ENCODE measurements around the gene TP53I13. TPM values are rescaled to one million over a fixed set of nuclear protein-coding genes. Genes with fewer than 3 reads are reported as not detected.

The TP53I13 gene
- total and polyA plus RNA-seq, 2 of the 13 experiments (the other 11 are each of a cell fraction or from before 2014, with no cell fraction given) = 16.9 to 25.7 TPM

DNA sequence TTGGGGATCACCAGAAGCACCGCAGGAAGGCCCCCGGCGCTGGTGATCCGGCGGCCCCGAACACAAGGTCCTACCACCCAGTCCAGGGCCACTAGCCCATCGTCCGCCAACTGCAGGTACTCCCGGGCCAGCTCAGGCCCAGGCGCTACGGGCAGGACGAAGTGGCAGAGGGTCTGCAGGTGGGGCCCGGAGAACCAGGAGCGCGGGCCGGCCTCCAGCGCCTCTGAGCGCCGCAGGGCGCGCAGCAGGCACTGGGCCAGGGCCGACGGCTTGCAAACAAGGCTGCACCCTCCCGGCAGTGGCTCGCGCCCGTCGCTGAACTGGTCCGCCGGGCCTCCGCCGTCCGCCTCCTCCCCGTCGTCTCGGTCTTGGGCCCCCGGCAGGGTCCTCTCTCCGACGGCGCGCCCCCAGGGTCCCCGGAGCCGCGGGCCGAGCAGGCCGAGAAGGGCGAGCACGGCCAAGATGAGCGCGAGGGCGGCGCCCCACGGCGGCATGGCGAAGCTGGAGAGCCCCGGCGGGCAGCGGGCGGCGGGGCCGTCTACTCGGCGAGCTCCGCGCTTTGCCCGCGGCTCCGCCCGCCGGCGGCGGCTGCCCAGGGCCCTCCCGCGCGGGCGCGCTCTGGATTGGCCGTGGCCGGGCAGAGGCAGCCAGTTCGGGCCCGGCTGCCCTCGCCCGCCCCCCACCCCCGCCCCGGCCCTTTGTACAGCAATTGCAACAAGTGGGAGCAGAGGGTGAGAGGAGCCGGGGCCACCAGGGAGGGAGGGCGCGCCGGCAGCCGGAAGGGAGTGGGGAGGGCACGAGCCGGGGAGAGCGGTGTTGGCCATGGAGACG lies 1.8 kb upstream of the TP53I13 start, which contains the start of gene ABHD15 (continued):
- TF ChIP-seq SNAPC4 (CRISPR knock-in tag; IDR thresholded peaks at IDR 0.05) = 0 out of 2 replicates have a peak, but pooled peaks have one; percentile 17
- TF ChIP-seq, protein P1, sequence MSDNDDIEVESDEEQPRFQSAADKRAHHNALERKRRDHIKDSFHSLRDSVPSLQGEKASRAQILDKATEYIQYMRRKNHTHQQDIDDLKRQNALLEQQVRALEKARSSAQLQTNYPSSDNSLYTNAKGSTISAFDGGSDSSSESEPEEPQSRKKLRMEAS (IDR thresholded peaks at IDR 0.05) = no peak; the same call in 1 of the 2 replicates
- no peak; the same call in 1 of the 2 replicates for TF ChIP-seq HOXD1 (CRISPR knock-in tag; IDR thresholded peaks at IDR 0.05)
- no peak for TF ChIP-seq STAT5B (CRISPR knock-in tag; IDR thresholded peaks at IDR 0.05)
- no peak for TF ChIP-seq ZKSCAN8 (CRISPR knock-in tag; IDR thresholded peaks at IDR 0.05; ENCODE audit: borderline replicate concordance)
- TF ChIP-seq ZMYM4 (CRISPR knock-in tag; IDR thresholded peaks at IDR 0.05) = peak; percentile 12; the same call in 1 of the 2 replicates
- TF ChIP-seq MEIS2 (CRISPR knock-in tag; IDR thresholded peaks at IDR 0.05) = 0 out of 2 replicates have a peak, but pooled peaks have one; percentile 34
- peak; percentile 4; the same call in 1 of the 2 replicates for TF ChIP-seq ZBTB14 (CRISPR knock-in tag; IDR thresholded peaks at IDR 0.05)
- peak; percentile 1; the same call in 1 of the 2 replicates for TF ChIP-seq REPIN1 (CRISPR knock-in tag; IDR thresholded peaks at IDR 0.05; ENCODE audit: borderline replicate concordance, low read depth)
- TF ChIP-seq MTA1 (CRISPR knock-in tag; IDR thresholded peaks at IDR 0.05; ENCODE audit: borderline replicate concordance) = no peak
- TF ChIP-seq ADNP (CRISPR knock-in tag; IDR thresholded peaks at IDR 0.05) = no peak
- TF ChIP-seq KLF16 (CRISPR knock-in tag; IDR thresholded peaks at IDR 0.05) = 0 out of 4 replicates have a peak, but pooled peaks of 1 of the 2 experiments have one; percentile 49
- TF ChIP-seq ZBTB7A (CRISPR knock-in tag; IDR thresholded peaks at IDR 0.05) = peak; percentile 38; the same call in 1 of the 2 replicates
- peak; percentile 68; the same call in 1 of the 2 replicates for TF ChIP-seq ZNF703 (CRISPR knock-in tag; IDR thresholded peaks at IDR 0.05; ENCODE audit: borderline replicate concordance)
- TF ChIP-seq GABPB1 (CRISPR knock-in tag; IDR thresholded peaks at IDR 0.05) = peak; percentile 57; the same call in 1 of the 2 replicates
- peak; percentile 68; the same call in 1 of the 2 replicates for TF ChIP-seq ZFP91 (CRISPR knock-in tag; IDR thresholded peaks at IDR 0.05; ENCODE audit: borderline replicate concordance)
- TF ChIP-seq SPEN (CRISPR knock-in tag; IDR thresholded peaks at IDR 0.05; ENCODE audit: low read depth) = peak; percentile 8; the same call in 1 of the 2 replicates
- TF ChIP-seq ZNF451 (CRISPR knock-in tag; IDR thresholded peaks at IDR 0.05) = peak; percentile 60; the same call in 1 of the 2 replicates
- no peak for TF ChIP-seq ZNF75D (CRISPR knock-in tag; IDR thresholded peaks at IDR 0.05; ENCODE audit: borderline replicate concordance)

Measured in HepG2 (cell line).